ENCODE results near the gene MAN1A2.
"Not testable (repeated sequence)": the region's sequence is repeated elsewhere in the genome, so short reads cannot be mapped to it uniquely, and the experiment has no call there.

The MAN1A2 gene

GRCh38 chr1:117342397-117342796 lies 24.9 kb upstream of the MAN1A2 start:
- Histone ChIP-seq H3K14ac (ENCODE audit: low read length) (no peak overlapping the region), H3K79me2 (ENCODE audit: control insufficient read depth, insufficient read depth, low read length, poor library complexity) (no peaks in the 10 kb centered on the region), H3K36me3 (ENCODE audit: control insufficient read depth in 1 of 2, insufficient read depth in 2 of 2, low read length in 2 of 2) (no peaks in the 10 kb centered on the region), H2AK5ac (ENCODE audit: low read length) (no peak overlapping the region), H3K9me3 (ENCODE audit: insufficient read depth, low read depth, low read length) (no peaks in the 10 kb centered on the region), H3K79me1 (ENCODE audit: low read length) (no peaks in the 10 kb centered on the region), H4K8ac (ENCODE audit: low read depth, low read length) (no peak overlapping the region), H3K18ac (ENCODE audit: low read length) (no peak overlapping the region), H3K4me2 (ENCODE audit: low read length) (no peak overlapping the region), H3K4me3 (ENCODE audit: low read depth, low read length) (no peak overlapping the region), H3K4me1 (ENCODE audit: control insufficient read depth in 1 of 2, insufficient read depth in 2 of 2, low read length in 2 of 2) (no peaks in the 10 kb centered on the region), H2BK12ac (ENCODE audit: low read length) (no peak overlapping the region), H3K23ac (ENCODE audit: low read length) (no peak overlapping the region), H4K91ac (ENCODE audit: low read depth, low read length) (no peak overlapping the region), H3K4ac (ENCODE audit: low read depth, low read length) (no peak overlapping the region), H2BK5ac (ENCODE audit: low read depth, low read length, poor library complexity) (no peak overlapping the region), H4K12ac (ENCODE audit: low read depth, low read length) (no peak overlapping the region), H3K9ac (ENCODE audit: low read length) (no peak overlapping the region), H2BK120ac (ENCODE audit: insufficient read depth, low read length, poor library complexity) (no peak overlapping the region), H2AFZ (ENCODE audit: insufficient read depth, low read length, poor library complexity) (no peak overlapping the region), H3K27ac (ENCODE audit: low read depth, low read length) (no peak overlapping the region), H3K27me3 (ENCODE audit: insufficient read depth, low read length) (no peaks in the 10 kb centered on the region)
- WGBS (ENCODE audit: extremely low coverage, insufficient coverage, insufficient read length), result no CpG with 5 or more reads among the region's 2 CpGs
- no peak for DNase-seq

GRCh38 chr1:117346206-117346928 lies 20.9 kb upstream of the MAN1A2 start:
- H2AK5ac ChIP-seq (ENCODE audit: low read length), result no peak overlapping the region
- no peak overlapping the region for H3K14ac ChIP-seq (ENCODE audit: low read length)
- WGBS (ENCODE audit: extremely low coverage, insufficient coverage, insufficient read length), result no CpG with 5 or more reads among the region's 4 CpGs
- peaks cover 0 to 1% of the 10 kb centered on the region in 2 experiments for H3K36me3 ChIP-seq (ENCODE audit: control insufficient read depth in 1 of 2, insufficient read depth in 2 of 2, low read length in 2 of 2)
- no peaks in the 10 kb centered on the region for H3K9me3 ChIP-seq (ENCODE audit: insufficient read depth, low read depth, low read length)
- no peak for DNase-seq
- H4K8ac ChIP-seq (ENCODE audit: low read depth, low read length), result no peak overlapping the region
- H4K12ac ChIP-seq (ENCODE audit: low read depth, low read length), result no peak overlapping the region
- no peak overlapping the region for H2AFZ ChIP-seq (ENCODE audit: insufficient read depth, low read length, poor library complexity)
- no peaks in the 10 kb centered on the region for H3K79me1 ChIP-seq (ENCODE audit: low read length)
- H3K4me2 ChIP-seq (ENCODE audit: low read length), result no peak overlapping the region
- no peak overlapping the region for H3K23ac ChIP-seq (ENCODE audit: low read length)
- no peak overlapping the region for H4K91ac ChIP-seq (ENCODE audit: low read depth, low read length)
- no peak overlapping the region for H3K4me3 ChIP-seq (ENCODE audit: low read depth, low read length)
- H3K79me2 ChIP-seq (ENCODE audit: control insufficient read depth, insufficient read depth, low read length, poor library complexity), result no peaks in the 10 kb centered on the region
- no peak overlapping the region for H3K4ac ChIP-seq (ENCODE audit: low read depth, low read length)
- no peaks in the 10 kb centered on the region for H3K4me1 ChIP-seq (ENCODE audit: control insufficient read depth in 1 of 2, insufficient read depth in 2 of 2, low read length in 2 of 2)
- no peak overlapping the region for H2BK12ac ChIP-seq (ENCODE audit: low read length)
- no peak overlapping the region for H3K18ac ChIP-seq (ENCODE audit: low read length)
- H3K9ac ChIP-seq (ENCODE audit: low read length), result no peak overlapping the region
- no peak overlapping the region for H2BK120ac ChIP-seq (ENCODE audit: insufficient read depth, low read length, poor library complexity)
- no peaks in the 10 kb centered on the region for H3K27me3 ChIP-seq (ENCODE audit: insufficient read depth, low read length)
- no peak overlapping the region for H2BK5ac ChIP-seq (ENCODE audit: low read depth, low read length, poor library complexity)
- no peak overlapping the region for H3K27ac ChIP-seq (ENCODE audit: low read depth, low read length)

GRCh38 chr1:117347907-117348306 lies 19.3 kb upstream of the MAN1A2 start:
- no peak overlapping the region for H2AFZ ChIP-seq (ENCODE audit: insufficient read depth, low read length, poor library complexity)
- no CpG with 5 or more reads among the region's 4 CpGs for WGBS (ENCODE audit: extremely low coverage, insufficient coverage, insufficient read length)
- no peak overlapping the region for H3K4me3 ChIP-seq (ENCODE audit: low read depth, low read length)
- no peak overlapping the region for H3K4ac ChIP-seq (ENCODE audit: low read depth, low read length)
- H3K36me3 ChIP-seq (ENCODE audit: control insufficient read depth in 1 of 2, insufficient read depth in 2 of 2, low read length in 2 of 2), result peaks cover 0 to 1% of the 10 kb centered on the region in 2 experiments
- no peak overlapping the region for H2BK12ac ChIP-seq (ENCODE audit: low read length)
- no peak overlapping the region for H2AK5ac ChIP-seq (ENCODE audit: low read length)
- no peak overlapping the region for H4K91ac ChIP-seq (ENCODE audit: low read depth, low read length)
- no peaks in the 10 kb centered on the region for H3K4me1 ChIP-seq (ENCODE audit: control insufficient read depth in 1 of 2, insufficient read depth in 2 of 2, low read length in 2 of 2)
- H3K79me2 ChIP-seq (ENCODE audit: control insufficient read depth, insufficient read depth, low read length, poor library complexity), result no peaks in the 10 kb centered on the region
- H4K8ac ChIP-seq (ENCODE audit: low read depth, low read length), result no peak overlapping the region
- no peak overlapping the region for H3K27ac ChIP-seq (ENCODE audit: low read depth, low read length)
- H4K12ac ChIP-seq (ENCODE audit: low read depth, low read length), result no peak overlapping the region
- no peak overlapping the region for H3K23ac ChIP-seq (ENCODE audit: low read length)
- no peaks in the 10 kb centered on the region for H3K27me3 ChIP-seq (ENCODE audit: insufficient read depth, low read length)
- no peaks in the 10 kb centered on the region for H3K79me1 ChIP-seq (ENCODE audit: low read length)
- no peak overlapping the region for H3K4me2 ChIP-seq (ENCODE audit: low read length)
- H3K9me3 ChIP-seq (ENCODE audit: insufficient read depth, low read depth, low read length), result no peaks in the 10 kb centered on the region
- no peak overlapping the region for H3K18ac ChIP-seq (ENCODE audit: low read length)
- H3K9ac ChIP-seq (ENCODE audit: low read length), result no peak overlapping the region
- no peak overlapping the region for H3K14ac ChIP-seq (ENCODE audit: low read length)
- no peak overlapping the region for H2BK120ac ChIP-seq (ENCODE audit: insufficient read depth, low read length, poor library complexity)
- H2BK5ac ChIP-seq (ENCODE audit: low read depth, low read length, poor library complexity), result no peak overlapping the region
- no peak for DNase-seq

GRCh38 chr1:117352695-117353094 lies 14.6 kb upstream of the MAN1A2 start:
- not testable (repeated sequence) for H3K23ac ChIP-seq (ENCODE audit: low read length); H3K9me3 ChIP-seq (ENCODE audit: insufficient read depth, low read depth, low read length)

More at GRCh38 chr1:117352695-117353094, 14.6 kb upstream of the MAN1A2 start:
- H3K79me2 ChIP-seq (ENCODE audit: control insufficient read depth, insufficient read depth, low read length, poor library complexity); DNase-seq; H3K36me3 ChIP-seq (ENCODE audit: control insufficient read depth in 1 of 2, insufficient read depth in 2 of 2, low read length in 2 of 2); H3K18ac ChIP-seq (ENCODE audit: low read length); H2BK120ac ChIP-seq (ENCODE audit: insufficient read depth, low read length, poor library complexity); H4K8ac ChIP-seq (ENCODE audit: low read depth, low read length); H3K79me1 ChIP-seq (ENCODE audit: low read length); H2AK5ac ChIP-seq (ENCODE audit: low read length); H4K91ac ChIP-seq (ENCODE audit: low read depth, low read length); H3K14ac ChIP-seq (ENCODE audit: low read length); H2AFZ ChIP-seq (ENCODE audit: insufficient read depth, low read length, poor library complexity); H3K27ac ChIP-seq (ENCODE audit: low read depth, low read length); H2BK12ac ChIP-seq (ENCODE audit: low read length); H4K12ac ChIP-seq (ENCODE audit: low read depth, low read length); H3K4me2 ChIP-seq (ENCODE audit: low read length); H3K4me3 ChIP-seq (ENCODE audit: low read depth, low read length); H3K4me1 ChIP-seq (ENCODE audit: control insufficient read depth in 1 of 2, insufficient read depth in 2 of 2, low read length in 2 of 2); H3K27me3 ChIP-seq (ENCODE audit: insufficient read depth, low read length); H2BK5ac ChIP-seq (ENCODE audit: low read depth, low read length, poor library complexity); H3K4ac ChIP-seq (ENCODE audit: low read depth, low read length); H3K9ac ChIP-seq (ENCODE audit: low read length): not testable (repeated sequence)
- no CpG with 5 or more reads among the region's 3 CpGs for WGBS (ENCODE audit: extremely low coverage, insufficient coverage, insufficient read length)
